Muscle of leg (tissue), 11 donors: ENCODE measurements around the gene ART3. TPM values are rescaled to one million over a fixed set of nuclear protein-coding genes. Genes with fewer than 3 reads are reported as not detected.

Experiments
- DNase-seq: peaks from one replicate; pipeline ENCODE4 v3.0.0; 2013
- H3K27ac ChIP-seq: one replicate; pipeline ENCODE4 v1.5.1; 2013; ENCODE audit warnings: mild to moderate bottlenecking, low read length, control low read depth
- H3K27me3 ChIP-seq: one replicate; pipeline ENCODE4 v1.6.1; 2013; ENCODE audit warnings: low read length; ENCODE audit not compliant: control insufficient read depth, insufficient read depth
- H3K36me3 ChIP-seq: one replicate; pipeline ENCODE4 v1.6.1; 2013; ENCODE audit warnings: low read length; ENCODE audit not compliant: control insufficient read depth, insufficient read depth
- H3K4me1 ChIP-seq: one replicate; pipeline ENCODE4 v1.6.1; 2013; ENCODE audit warnings: low read length; ENCODE audit not compliant: control insufficient read depth, insufficient read depth
- H3K4me3 ChIP-seq: one replicate; pipeline ENCODE4 v1.5.1; 2013; ENCODE audit warnings: low read length, control low read depth
- H3K9me3 ChIP-seq: replicated peaks from 2 replicates; pipeline ENCODE4 v1.6.1; 2013; ENCODE audit warnings: low read depth, low read length; ENCODE audit not compliant: control insufficient read depth
- WGBS: methylation state at CpG from one replicate; pipeline ENCODE4 v1.1.5; 2013; ENCODE audit warnings: missing lambda C conversion rate; ENCODE audit not compliant: insufficient coverage; 5-methylcytosine and 5-hydroxymethylcytosine counted together
- polyA plus RNA-seq, 8 donors: library from polyadenylated mRNA; unstranded; fragments of 120-200 nt; gene quantifications; one replicate each; pipeline versions ENCODE4 v1.2.1 to v1.2.3, GENCODE V29; 2013; ENCODE audit warnings: inconsistent platforms in 1 of 8, low replicate concordance in 1 of 8; ENCODE audit not compliant: insufficient read length in 8 of 8, insufficient read depth in 1 of 8
- total RNA-seq: library from RNA; stranded (reverse); fragments of 120-200 nt; gene quantifications from one replicate; pipeline ENCODE4 v1.2.4, GENCODE V29; 2013

ART3 gene
- total and polyA plus RNA-seq, 9 donors: 21.7 to 54.3 (median 37.4) TPM

DNA sequence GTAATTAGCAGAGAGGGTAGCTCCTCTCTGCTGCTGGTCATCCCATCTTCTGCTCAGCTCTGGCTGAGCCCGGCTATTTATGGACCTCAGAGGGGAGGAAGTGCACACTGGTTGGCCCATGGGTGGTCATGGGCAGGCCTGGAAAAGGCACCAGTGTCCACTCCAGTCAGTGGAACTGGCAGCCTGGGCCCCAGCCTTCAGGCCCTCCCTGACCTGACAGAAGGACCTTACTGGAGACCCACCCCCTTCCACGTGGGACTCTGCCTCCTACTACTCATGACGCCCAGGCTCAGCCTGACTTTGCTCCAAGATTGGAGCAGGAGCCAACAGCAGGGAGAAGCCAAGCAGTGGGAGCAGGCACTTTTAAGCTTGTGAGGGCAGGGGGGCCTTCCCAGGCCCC, 8.0 kb upstream of the ART3 start:
- Histone ChIP-seq H3K27me3 (no peaks in the 10 kb centered on the region), H3K4me1 (no peaks in the 10 kb centered on the region)

DNA sequence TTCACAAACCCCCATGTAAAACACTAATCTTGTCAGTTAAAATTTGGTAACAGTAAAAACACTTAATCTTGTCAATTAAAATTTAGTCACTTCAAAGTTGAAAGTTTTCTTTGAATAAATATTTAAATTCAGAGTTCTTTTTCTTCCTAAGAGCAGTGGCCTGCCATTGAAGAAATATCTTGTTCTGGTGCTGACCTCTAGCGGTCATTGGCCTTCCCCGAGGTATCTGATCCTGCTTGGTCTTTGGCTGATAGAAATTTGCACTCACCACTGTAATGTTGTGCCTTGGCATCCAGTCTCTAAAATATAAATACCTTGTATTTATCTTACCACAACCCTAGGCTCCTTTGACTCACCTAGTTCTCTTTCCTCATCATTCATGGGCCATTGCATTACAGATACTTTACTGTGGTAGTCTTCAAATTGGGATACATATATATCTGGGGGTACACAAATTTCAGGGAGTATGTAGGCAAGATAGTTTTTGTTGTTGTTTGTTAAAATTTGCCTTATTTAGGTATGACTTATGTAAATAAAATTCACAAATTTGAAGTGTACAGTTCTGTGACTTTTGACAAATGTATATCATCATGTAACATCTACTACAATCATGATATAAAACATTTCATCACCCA, 6.7 kb upstream of the ART3 start:
- no peaks in the 10 kb centered on the region for H3K36me3 ChIP-seq
- H3K4me3 ChIP-seq: no peak overlapping the region
- no peak overlapping the region for H3K27ac ChIP-seq
- no peaks in the 10 kb centered on the region for H3K9me3 ChIP-seq
- DNase-seq: peak; percentile 86
- no peaks in the 10 kb centered on the region for H3K27me3 ChIP-seq
- H3K4me1 ChIP-seq: no peaks in the 10 kb centered on the region
- WGBS: 0% methylated on average over 2 of the region's 2 CpGs

More for the DNA sequence above, 8.0 kb upstream of the ART3 start:
- H3K9me3 ChIP-seq: no peaks in the 10 kb centered on the region
- H3K36me3 ChIP-seq: no peaks in the 10 kb centered on the region
- H3K27ac ChIP-seq: no peak overlapping the region
- 57% methylated on average over 2 of the region's 3 CpGs for WGBS
- DNase-seq: no peak
- H3K4me3 ChIP-seq: no peak overlapping the region

- Histone ChIP-seq H3K9me3 (no peaks in the 10 kb centered on the region), H3K4me1 (no peaks in the 10 kb centered on the region), H3K27me3 (no peaks in the 10 kb centered on the region), H3K4me3 (no peak overlapping the region), H3K27ac (no peak overlapping the region), H3K36me3 (no peaks in the 10 kb centered on the region)
- 59% methylated on average over 2 of the region's 4 CpGs for WGBS
- DNase-seq: no peak
Observed at GRCh38 chr4:76072760-76073159, 1.7 kb upstream of the ART3 start.

- H3K4me3 ChIP-seq: no peak overlapping the region
- no peaks in the 10 kb centered on the region for H3K27me3 ChIP-seq
- H3K36me3 ChIP-seq: no peaks in the 10 kb centered on the region
- H3K9me3 ChIP-seq: no peaks in the 10 kb centered on the region
- peak overlapping the region; percentile 35 for H3K27ac ChIP-seq
- no peaks in the 10 kb centered on the region for H3K4me1 ChIP-seq
- DNase-seq: no peak
- 67% methylated on average over 1 of the region's 4 CpGs for WGBS
Observed at GRCh38 chr4:76074993-76075600, 588 bp downstream of the ART3 start.

DNA sequence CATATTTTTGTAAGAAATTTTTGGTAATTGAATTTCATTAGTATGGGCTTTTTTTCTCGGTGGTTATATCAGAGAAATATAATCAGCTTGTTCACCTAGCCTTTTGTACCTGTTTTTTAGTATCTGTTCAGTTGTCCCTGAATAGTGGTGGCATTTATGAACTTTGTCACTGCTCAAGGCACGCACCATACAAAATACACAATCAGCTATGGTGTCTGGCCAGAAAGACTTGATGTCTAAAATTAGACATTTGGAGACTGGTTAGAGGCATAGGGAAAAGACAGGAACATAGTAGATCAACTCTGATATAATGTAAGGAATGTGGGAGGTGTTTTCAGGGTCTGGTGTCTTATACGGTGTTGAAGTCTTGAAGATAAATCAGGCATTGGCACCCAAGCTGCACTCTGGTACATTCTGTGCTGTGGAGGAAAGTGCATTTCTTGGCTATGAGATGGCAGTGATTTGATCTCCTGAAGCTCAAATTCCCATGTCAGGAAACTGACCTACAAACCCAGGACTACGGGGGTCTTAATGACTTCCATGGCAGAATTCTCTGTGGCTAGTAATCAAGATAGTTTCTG, 3.6 kb downstream of the ART3 start:
- Histone ChIP-seq H3K9me3 (no peaks in the 10 kb centered on the region), H3K27ac (no peak overlapping the region), H3K36me3 (no peaks in the 10 kb centered on the region), H3K27me3 (no peaks in the 10 kb centered on the region), H3K4me3 (no peak overlapping the region), H3K4me1 (no peaks in the 10 kb centered on the region)
- WGBS: 29% methylated on average over 1 of the region's 4 CpGs
- DNase-seq: peak; percentile 27

- Histone ChIP-seq H3K27me3 (no peaks in the 10 kb centered on the region), H3K36me3 (no peaks in the 10 kb centered on the region), H3K27ac (no peak overlapping the region), H3K4me3 (no peak overlapping the region), H3K9me3 (no peaks in the 10 kb centered on the region), H3K4me1 (peaks cover 4% of the 10 kb centered on the region)
- WGBS: no CpG with 5 or more reads among the region's 3 CpGs
- no peak for DNase-seq
Observed at GRCh38 chr4:76083386-76083988, 9.0 kb downstream of the ART3 start.

GRCh38 chr4:76084542-76084941, 10.0 kb downstream of the ART3 start:
- Histone ChIP-seq H3K27ac (no peak overlapping the region), H3K4me1 (peaks cover 4% of the 10 kb centered on the region)
- WGBS: no CpG with 5 or more reads among the region's 1 CpG

DNA sequence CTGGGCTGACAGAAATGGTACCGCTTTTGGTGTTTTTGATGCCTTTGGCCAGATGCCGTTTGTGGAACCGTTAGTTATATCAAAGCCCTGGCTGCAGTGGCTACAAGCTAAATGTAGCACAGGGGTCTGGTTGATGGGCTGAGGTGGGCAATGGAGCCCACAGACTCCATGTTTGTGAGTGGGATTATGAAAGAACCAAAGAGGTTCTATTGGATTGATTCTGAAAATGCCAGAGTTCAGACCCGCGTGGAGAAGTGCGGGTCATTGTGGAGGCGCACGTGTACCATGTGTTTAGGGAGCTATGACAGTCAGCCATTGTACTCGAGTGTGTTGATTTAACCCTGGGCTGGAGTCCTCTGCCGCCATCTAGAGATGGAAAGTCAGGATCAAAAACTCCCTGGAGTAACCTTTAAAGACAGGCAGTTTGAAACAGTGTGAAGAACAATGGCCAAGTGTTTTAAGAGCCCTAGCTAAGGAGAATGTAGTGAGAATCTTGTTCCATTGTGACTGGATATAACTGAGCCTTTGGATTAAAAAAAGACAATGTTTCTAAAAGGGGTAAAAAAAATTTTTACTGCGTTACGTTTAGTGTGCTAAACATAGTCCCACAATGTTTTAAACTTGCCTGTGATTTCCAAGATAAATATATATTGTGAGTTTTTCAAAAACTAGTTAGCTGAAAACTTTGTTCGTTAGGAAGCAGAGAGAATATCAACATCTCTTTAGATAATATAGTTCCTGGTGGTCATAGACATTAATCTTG, 12.7 kb downstream of the ART3 start:
- Histone ChIP-seq H3K27ac (no peak overlapping the region), H3K4me3 (no peak overlapping the region), H3K36me3 (no peaks in the 10 kb centered on the region), H3K4me1 (peaks cover 4% of the 10 kb centered on the region), H3K9me3 (no peaks in the 10 kb centered on the region), H3K27me3 (no peaks in the 10 kb centered on the region)
- peak; percentile 60 for DNase-seq
- 24% methylated on average over 9 of the region's 13 CpGs for WGBS

More at GRCh38 chr4:76084542-76084941, 10.0 kb downstream of the ART3 start:
- no peaks in the 10 kb centered on the region for H3K36me3 ChIP-seq
- DNase-seq: peak; percentile 25
- no peaks in the 10 kb centered on the region for H3K27me3 ChIP-seq
- H3K9me3 ChIP-seq: no peaks in the 10 kb centered on the region
- H3K4me3 ChIP-seq: no peak overlapping the region

GRCh38 chr4:76088719-76089118, 14.2 kb downstream of the ART3 start:
- Histone ChIP-seq H3K9me3 (no peaks in the 10 kb centered on the region), H3K36me3 (no peaks in the 10 kb centered on the region), H3K27ac (no peak overlapping the region), H3K4me3 (no peak overlapping the region), H3K4me1 (peaks cover 4% of the 10 kb centered on the region), H3K27me3 (no peaks in the 10 kb centered on the region)
- no CpG with 5 or more reads among the region's 2 CpGs for WGBS
- no peak for DNase-seq

- WGBS: 63% methylated on average over 6 of the region's 7 CpGs
- H3K36me3 ChIP-seq: no peaks in the 10 kb centered on the region
- no peaks in the 10 kb centered on the region for H3K9me3 ChIP-seq
- H3K27ac ChIP-seq: no peak overlapping the region
- no peak overlapping the region for H3K4me3 ChIP-seq
- H3K27me3 ChIP-seq: no peaks in the 10 kb centered on the region
- DNase-seq: peak; percentile 68
- H3K4me1 ChIP-seq: peaks cover 4% of the 10 kb centered on the region
Observed at GRCh38 chr4:76090241-76090691, 15.8 kb downstream of the ART3 start.
